Gastrocnemius medialis (tissue), 4 donors: ENCODE data around the gene C3orf85.

Source experiments
- POLR2A ChIP-seq, 2 donors: fragments of 450-650 bp; IDR thresholded peaks; one replicate each; pipeline ENCODE4 v1.6.1; 2017; ENCODE audit warnings: antibody characterized with exemption in 2 of 2, mild to moderate bottlenecking in 2 of 2, moderate library complexity in 2 of 2
- TF ChIP-seq, protein P1 (sequence below), 5 experiments: fragments of 450-650 bp in 3 of 5; fragments of 200-600 bp in 2 of 5; sonication (generic) in 2 of 5; IDR thresholded peaks in 4 of 5; conservative IDR thresholded peaks in 1 of 5; 1 replicate in 4 of 5; 2 replicates in 1 of 5; pipeline ENCODE4 v1.5.1; 2016 to 2019; ENCODE audit warnings: antibody characterized with exemption in 5 of 5, mild to moderate bottlenecking in 3 of 5, moderate library complexity in 3 of 5

DNA sequence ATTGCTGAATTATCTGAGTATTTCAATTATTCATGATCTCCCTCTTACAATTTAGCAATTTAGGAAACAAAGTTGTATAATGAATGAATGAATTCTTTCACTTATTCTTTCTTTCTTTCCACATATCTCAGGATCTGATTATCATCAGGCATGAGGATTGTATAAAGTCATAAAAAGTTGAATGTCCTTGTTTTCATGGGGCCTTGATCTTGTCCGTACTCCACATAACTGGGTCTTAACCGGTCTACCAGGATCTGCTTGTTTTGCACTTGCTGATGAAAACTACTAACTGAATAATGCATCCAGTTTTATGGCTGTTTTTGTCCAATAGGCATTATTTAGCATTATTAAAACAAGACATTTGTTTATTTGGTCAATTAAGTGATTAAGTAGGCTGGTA, 12.6 kb downstream of the C3orf85 start:
- TF ChIP-seq, protein P1, sequence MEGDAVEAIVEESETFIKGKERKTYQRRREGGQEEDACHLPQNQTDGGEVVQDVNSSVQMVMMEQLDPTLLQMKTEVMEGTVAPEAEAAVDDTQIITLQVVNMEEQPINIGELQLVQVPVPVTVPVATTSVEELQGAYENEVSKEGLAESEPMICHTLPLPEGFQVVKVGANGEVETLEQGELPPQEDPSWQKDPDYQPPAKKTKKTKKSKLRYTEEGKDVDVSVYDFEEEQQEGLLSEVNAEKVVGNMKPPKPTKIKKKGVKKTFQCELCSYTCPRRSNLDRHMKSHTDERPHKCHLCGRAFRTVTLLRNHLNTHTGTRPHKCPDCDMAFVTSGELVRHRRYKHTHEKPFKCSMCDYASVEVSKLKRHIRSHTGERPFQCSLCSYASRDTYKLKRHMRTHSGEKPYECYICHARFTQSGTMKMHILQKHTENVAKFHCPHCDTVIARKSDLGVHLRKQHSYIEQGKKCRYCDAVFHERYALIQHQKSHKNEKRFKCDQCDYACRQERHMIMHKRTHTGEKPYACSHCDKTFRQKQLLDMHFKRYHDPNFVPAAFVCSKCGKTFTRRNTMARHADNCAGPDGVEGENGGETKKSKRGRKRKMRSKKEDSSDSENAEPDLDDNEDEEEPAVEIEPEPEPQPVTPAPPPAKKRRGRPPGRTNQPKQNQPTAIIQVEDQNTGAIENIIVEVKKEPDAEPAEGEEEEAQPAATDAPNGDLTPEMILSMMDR (IDR thresholded peaks at IDR 0.05 in 4 of 5, conservative IDR thresholded peaks at IDR 0.05 in 1 of 5) = no peak
- no peak for TF ChIP-seq POLR2A (IDR thresholded peaks at IDR 0.05)
